Measurements from ENCODE around the gene POMGNT1. TPM values are rescaled to one million over a fixed set of nuclear protein-coding genes. Genes with fewer than 3 reads are reported as not detected.

The POMGNT1 gene
- polyA plus RNA-seq, 1 donor (not counting 4 experiments of a cell fraction or from before 2014, with no cell fraction given) = 49.6 TPM

- Histone ChIP-seq H3K4me1 (ENCODE audit: control insufficient read depth, extremely low read depth, insufficient read depth, low read length) (no peaks in the 10 kb centered on the region), H3K36me3 (ENCODE audit: control insufficient read depth in 2 of 2, extremely low read depth in 1 of 2, insufficient read depth in 2 of 2, low read length in 2 of 2) (no peaks in the 10 kb centered on the region), H3K9me1 (ENCODE audit: control insufficient read depth, extremely low read depth, insufficient read depth, low read length) (no peaks in the 10 kb centered on the region), H3K4me3 (ENCODE audit: control insufficient read depth in 2 of 3, extremely low read depth in 1 of 3, insufficient read depth in 2 of 3, low read depth in 1 of 3, low read length in 3 of 3) (no peak overlapping the region), H3K9me3 (ENCODE audit: control insufficient read depth, low read depth, low read length) (no peaks in the 10 kb centered on the region), H2AFZ (ENCODE audit: control insufficient read depth, low read length) (no peak overlapping the region), H3K27ac (ENCODE audit: control insufficient read depth, insufficient read depth, low read length) (no peak overlapping the region), H3K27me3 (ENCODE audit: control insufficient read depth, extremely low read depth, insufficient read depth, low read length) (no peaks in the 10 kb centered on the region), H4K20me1 (ENCODE audit: control insufficient read depth, extremely low read depth, insufficient read depth, low read length) (no peaks in the 10 kb centered on the region), H3K79me2 (ENCODE audit: control insufficient read depth, insufficient read depth, low read length) (no peaks in the 10 kb centered on the region), H3K9ac (ENCODE audit: control insufficient read depth, extremely low read depth, insufficient read depth, low read length) (no peak overlapping the region), H3K4me2 (ENCODE audit: control insufficient read depth, extremely low read depth, insufficient read depth, low read depth, low read length) (no peak overlapping the region)
- FAIRE-seq (no peak), DNase-seq (ENCODE audit: low read depth, low spot score) (no peak)
- TF ChIP-seq EZH2 (IDR thresholded peaks at IDR 0.05; ENCODE audit: low read length) = no peak
- TF ChIP-seq, protein P1, sequence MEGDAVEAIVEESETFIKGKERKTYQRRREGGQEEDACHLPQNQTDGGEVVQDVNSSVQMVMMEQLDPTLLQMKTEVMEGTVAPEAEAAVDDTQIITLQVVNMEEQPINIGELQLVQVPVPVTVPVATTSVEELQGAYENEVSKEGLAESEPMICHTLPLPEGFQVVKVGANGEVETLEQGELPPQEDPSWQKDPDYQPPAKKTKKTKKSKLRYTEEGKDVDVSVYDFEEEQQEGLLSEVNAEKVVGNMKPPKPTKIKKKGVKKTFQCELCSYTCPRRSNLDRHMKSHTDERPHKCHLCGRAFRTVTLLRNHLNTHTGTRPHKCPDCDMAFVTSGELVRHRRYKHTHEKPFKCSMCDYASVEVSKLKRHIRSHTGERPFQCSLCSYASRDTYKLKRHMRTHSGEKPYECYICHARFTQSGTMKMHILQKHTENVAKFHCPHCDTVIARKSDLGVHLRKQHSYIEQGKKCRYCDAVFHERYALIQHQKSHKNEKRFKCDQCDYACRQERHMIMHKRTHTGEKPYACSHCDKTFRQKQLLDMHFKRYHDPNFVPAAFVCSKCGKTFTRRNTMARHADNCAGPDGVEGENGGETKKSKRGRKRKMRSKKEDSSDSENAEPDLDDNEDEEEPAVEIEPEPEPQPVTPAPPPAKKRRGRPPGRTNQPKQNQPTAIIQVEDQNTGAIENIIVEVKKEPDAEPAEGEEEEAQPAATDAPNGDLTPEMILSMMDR (optimal IDR thresholded peaks at IDR 0.05 in 1 of 3, IDR thresholded peaks at IDR 0.05 in 1 of 3, conservative IDR thresholded peaks at IDR 0.05 in 1 of 3; ENCODE audit: extremely low read depth in 1 of 3, insufficient read depth in 2 of 3, low read length in 3 of 3) = no peak
- dilution Hi-C loops (cut with MboI; ENCODE audit: extremely low pct_ligation_motif_present, low sequenced_read_pairs) = no loop called here
These were observed 39.6 kb downstream of the POMGNT1 start for GRCh38 chr1:46158312-46159281.

DNA sequence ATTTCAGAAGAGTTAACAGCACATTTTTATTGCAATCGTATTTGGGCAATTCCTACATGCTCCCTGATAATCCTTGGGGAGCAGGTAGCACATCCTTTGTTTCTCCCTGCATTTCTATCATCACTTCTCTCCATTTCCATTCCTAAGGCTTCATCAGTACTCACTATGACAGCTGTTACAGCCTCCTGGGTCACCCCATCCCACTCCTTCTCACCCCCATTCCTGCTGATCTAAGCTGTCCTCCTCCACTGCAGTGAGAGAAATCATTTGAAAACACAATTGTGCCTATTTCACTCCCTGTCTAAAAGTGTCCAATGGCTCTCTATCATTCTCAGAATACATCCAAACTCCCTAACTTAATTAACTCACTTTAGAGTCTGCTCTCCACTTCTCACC is 40.3 kb downstream of the POMGNT1 start:
- H3K27ac ChIP-seq (ENCODE audit: control insufficient read depth, insufficient read depth, low read length) = no peak overlapping the region
- dilution Hi-C loops (cut with MboI; ENCODE audit: extremely low pct_ligation_motif_present, low sequenced_read_pairs) = no loop called here
- H3K36me3 ChIP-seq (ENCODE audit: control insufficient read depth in 2 of 2, extremely low read depth in 1 of 2, insufficient read depth in 2 of 2, low read length in 2 of 2) = no peaks in the 10 kb centered on the region
- no peak for TF ChIP-seq EZH2 (IDR thresholded peaks at IDR 0.05; ENCODE audit: low read length)
- no peaks in the 10 kb centered on the region for H3K79me2 ChIP-seq (ENCODE audit: control insufficient read depth, insufficient read depth, low read length)
- no peaks in the 10 kb centered on the region for H3K4me1 ChIP-seq (ENCODE audit: control insufficient read depth, extremely low read depth, insufficient read depth, low read length)
- no peaks in the 10 kb centered on the region for H3K9me1 ChIP-seq (ENCODE audit: control insufficient read depth, extremely low read depth, insufficient read depth, low read length)
- H3K27me3 ChIP-seq (ENCODE audit: control insufficient read depth, extremely low read depth, insufficient read depth, low read length) = no peaks in the 10 kb centered on the region
- no peak overlapping the region for H3K9ac ChIP-seq (ENCODE audit: control insufficient read depth, extremely low read depth, insufficient read depth, low read length)
- no peaks in the 10 kb centered on the region for H4K20me1 ChIP-seq (ENCODE audit: control insufficient read depth, extremely low read depth, insufficient read depth, low read length)
- H2AFZ ChIP-seq (ENCODE audit: control insufficient read depth, low read length) = no peak overlapping the region
- FAIRE-seq (no peak), DNase-seq (ENCODE audit: low read depth, low spot score) (no peak)
- H3K4me2 ChIP-seq (ENCODE audit: control insufficient read depth, extremely low read depth, insufficient read depth, low read depth, low read length) = no peak overlapping the region
- no peak overlapping the region for H3K4me3 ChIP-seq (ENCODE audit: control insufficient read depth in 2 of 3, extremely low read depth in 1 of 3, insufficient read depth in 2 of 3, low read depth in 1 of 3, low read length in 3 of 3)
- H3K9me3 ChIP-seq (ENCODE audit: control insufficient read depth, low read depth, low read length) = no peaks in the 10 kb centered on the region
